Parathyroid adenoma (tissue), 2 donors: ENCODE results near the gene BOD1L1.

Experiments
- H2AFZ ChIP-seq: fragments of 300-600 bp; sonication (generic); one replicate; pipeline ENCODE4 v1.7.0; 2017; ENCODE audit warnings: antibody characterized with exemption, mild to moderate bottlenecking
- H3K27ac ChIP-seq: fragments of 300-600 bp; sonication (generic); one replicate; pipeline ENCODE4 v1.7.0; 2017
- H3K27me3 ChIP-seq: fragments of 300-600 bp; sonication (generic); one replicate; pipeline ENCODE4 v1.7.0; 2017; ENCODE audit warnings: low read length; ENCODE audit not compliant: control insufficient read depth, insufficient read depth
- H3K36me3 ChIP-seq: fragments of 300-600 bp; sonication (generic); one replicate; pipeline ENCODE4 v1.7.0; 2017; ENCODE audit warnings: low read length; ENCODE audit not compliant: control insufficient read depth, insufficient read depth
- H3K4me1 ChIP-seq: fragments of 300-600 bp; sonication (generic); one replicate; pipeline ENCODE4 v1.7.0; 2017; ENCODE audit warnings: control low read depth
- H3K4me2 ChIP-seq: fragments of 300-600 bp; sonication (generic); one replicate; pipeline ENCODE4 v1.7.0; 2017; ENCODE audit warnings: low read length
- H3K4me3 ChIP-seq: fragments of 300-600 bp; sonication (generic); one replicate; pipeline ENCODE4 v1.7.0; 2017; ENCODE audit warnings: low read depth, low read length
- H3K79me2 ChIP-seq: fragments of 300-600 bp; sonication (generic); one replicate; pipeline ENCODE4 v1.7.0; 2017; ENCODE audit warnings: control low read depth
- H3K9ac ChIP-seq: fragments of 300-600 bp; sonication (generic); one replicate; pipeline ENCODE4 v1.7.0; 2017; ENCODE audit warnings: mild to moderate bottlenecking
- H3K9me3 ChIP-seq: fragments of 300-600 bp; sonication (generic); one replicate; pipeline ENCODE4 v1.7.0; 2017; ENCODE audit warnings: low read length; ENCODE audit not compliant: control insufficient read depth
- TF ChIP-seq, protein P1 (sequence below): fragments of 300-600 bp; sonication (generic); IDR thresholded peaks from one replicate; pipeline ENCODE4 v1.7.0; 2017; ENCODE audit warnings: antibody characterized with exemption, mild to moderate bottlenecking
- donor health status: primary hyperparathyroidism.

BOD1L1 gene

DNA sequence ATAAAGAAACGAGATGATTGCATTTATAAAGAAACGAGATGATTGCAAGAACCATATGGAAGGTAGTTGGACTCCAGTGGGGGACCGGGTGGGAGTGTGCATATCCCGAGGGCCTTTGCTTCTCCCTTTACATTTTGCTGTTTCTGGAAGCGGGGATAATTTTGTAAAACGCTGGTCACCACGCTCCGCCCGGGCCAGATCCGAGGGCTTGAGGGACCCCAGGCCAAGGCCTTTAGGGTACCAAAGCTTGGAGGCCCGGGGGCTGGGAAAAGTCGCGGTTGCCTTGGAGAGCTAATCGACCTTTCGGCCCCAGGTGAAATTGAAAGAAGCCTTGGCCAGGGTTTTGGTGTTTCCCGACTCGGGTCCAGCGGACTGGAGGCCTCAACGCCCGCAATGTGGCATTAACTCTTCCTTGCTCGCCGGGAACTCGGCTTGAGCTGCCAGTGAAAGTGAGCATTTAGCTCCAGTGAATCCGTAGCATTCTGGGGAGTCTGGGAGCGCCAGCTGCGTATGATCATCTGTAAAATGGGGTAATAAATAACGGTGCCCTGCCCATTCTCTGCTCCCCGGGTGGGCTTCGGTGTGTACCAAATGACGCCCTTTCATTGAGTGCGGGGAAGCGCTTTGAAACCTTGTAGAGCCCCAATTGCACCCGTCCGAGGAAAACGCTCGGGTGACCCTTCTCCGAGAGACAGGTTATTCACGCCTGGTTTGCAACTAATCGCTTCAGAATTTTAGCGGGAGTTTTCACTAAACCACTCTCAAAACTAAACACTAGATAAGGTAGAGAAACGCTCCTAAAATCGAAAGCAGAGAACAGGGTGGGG is 87.7 kb downstream of the BOD1L1 start:
- Histone ChIP-seq H3K79me2 (no peaks in the 10 kb centered on the region), H3K9me3 (no peaks in the 10 kb centered on the region), H3K27me3 (peaks cover 4% of the 10 kb centered on the region), H3K4me1 (no peaks in the 10 kb centered on the region), H3K9ac (no peak overlapping the region), H3K4me2 (no peak overlapping the region), H3K27ac (no peak overlapping the region), H2AFZ (no peak overlapping the region), H3K4me3 (no peak overlapping the region), H3K36me3 (no peaks in the 10 kb centered on the region)
- TF ChIP-seq, protein P1, sequence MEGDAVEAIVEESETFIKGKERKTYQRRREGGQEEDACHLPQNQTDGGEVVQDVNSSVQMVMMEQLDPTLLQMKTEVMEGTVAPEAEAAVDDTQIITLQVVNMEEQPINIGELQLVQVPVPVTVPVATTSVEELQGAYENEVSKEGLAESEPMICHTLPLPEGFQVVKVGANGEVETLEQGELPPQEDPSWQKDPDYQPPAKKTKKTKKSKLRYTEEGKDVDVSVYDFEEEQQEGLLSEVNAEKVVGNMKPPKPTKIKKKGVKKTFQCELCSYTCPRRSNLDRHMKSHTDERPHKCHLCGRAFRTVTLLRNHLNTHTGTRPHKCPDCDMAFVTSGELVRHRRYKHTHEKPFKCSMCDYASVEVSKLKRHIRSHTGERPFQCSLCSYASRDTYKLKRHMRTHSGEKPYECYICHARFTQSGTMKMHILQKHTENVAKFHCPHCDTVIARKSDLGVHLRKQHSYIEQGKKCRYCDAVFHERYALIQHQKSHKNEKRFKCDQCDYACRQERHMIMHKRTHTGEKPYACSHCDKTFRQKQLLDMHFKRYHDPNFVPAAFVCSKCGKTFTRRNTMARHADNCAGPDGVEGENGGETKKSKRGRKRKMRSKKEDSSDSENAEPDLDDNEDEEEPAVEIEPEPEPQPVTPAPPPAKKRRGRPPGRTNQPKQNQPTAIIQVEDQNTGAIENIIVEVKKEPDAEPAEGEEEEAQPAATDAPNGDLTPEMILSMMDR = no peak

DNA sequence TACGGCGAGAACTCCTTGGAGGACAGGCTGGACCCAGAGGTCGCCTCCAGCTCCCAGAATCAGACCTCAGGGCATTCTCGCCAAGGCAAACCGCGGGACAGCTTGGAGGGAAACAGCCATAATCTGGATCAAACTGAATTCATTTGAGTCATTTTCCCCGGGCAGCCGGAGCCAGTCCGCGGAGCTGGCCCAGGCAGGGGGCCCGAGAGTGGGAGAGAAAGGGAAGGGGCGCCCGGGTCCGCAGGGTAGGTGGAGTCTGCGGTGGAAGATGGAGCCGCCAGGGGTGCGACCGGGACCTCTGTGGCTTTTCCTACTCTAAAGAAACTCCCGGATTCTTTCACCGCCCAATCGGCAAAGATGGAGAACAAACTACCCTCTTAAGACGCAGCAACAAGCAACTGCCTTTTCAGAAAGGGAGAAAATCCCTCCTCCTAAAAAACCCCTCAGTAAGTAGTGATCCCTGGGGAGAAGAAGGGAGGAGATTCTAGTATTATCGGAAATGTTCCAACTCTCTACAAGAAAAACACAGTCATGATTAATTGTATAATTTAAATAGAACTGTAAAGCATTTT is 88.4 kb downstream of the BOD1L1 start:
- Histone ChIP-seq H3K36me3 (no peaks in the 10 kb centered on the region), H3K4me3 (no peak overlapping the region), H3K4me2 (no peak overlapping the region), H2AFZ (no peak overlapping the region), H3K9ac (no peak overlapping the region), H3K27ac (no peak overlapping the region), H3K9me3 (no peaks in the 10 kb centered on the region), H3K4me1 (no peaks in the 10 kb centered on the region), H3K27me3 (peaks cover 4% of the 10 kb centered on the region), H3K79me2 (no peaks in the 10 kb centered on the region)
- TF ChIP-seq, protein P1 = no peak

DNA sequence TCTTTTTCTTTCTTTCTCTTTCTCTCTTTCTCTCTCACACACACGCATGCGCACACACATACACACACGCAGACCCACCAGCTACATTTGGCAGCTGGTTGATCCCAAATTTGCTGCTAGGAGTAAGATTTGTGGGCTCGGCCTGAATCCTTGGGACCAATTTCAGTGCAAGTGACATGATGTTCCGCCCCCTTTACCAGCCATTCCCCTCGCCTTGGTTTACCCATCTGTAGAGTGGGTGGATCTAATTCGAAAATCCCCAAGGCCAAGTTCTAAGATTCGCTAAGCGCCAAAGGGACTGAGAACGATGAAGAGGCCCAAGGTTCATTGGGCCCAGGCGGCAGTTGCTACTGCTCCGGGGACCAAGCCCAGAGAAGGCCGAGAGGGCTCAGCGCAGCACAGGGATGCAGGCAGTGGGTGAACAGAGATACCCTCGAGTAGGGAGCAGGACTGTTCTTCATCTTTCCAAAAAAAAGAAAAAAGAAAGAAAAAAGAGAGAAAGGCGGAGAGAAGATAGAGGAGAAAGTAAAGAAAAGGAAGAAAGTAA is 89.0 kb downstream of the BOD1L1 start:
- peaks cover 4% of the 10 kb centered on the region for H3K27me3 ChIP-seq

DNA sequence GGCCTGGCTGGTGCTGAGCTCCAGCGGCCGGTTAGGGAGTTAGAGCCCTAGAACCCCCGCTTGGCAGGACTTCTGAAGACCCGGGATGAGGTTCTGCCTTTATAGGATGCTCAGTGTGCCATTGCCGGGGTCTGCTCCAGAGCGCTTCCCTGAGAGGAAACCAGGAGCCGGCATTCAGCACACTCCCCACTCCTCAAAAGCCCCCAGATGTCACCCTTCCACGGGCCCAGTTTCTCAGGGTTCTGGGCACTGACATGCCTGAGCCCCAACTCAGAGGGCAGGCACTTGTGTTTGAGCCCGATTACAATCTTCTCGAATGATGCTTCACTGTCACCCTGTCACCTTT is 89.7 kb downstream of the BOD1L1 start:
- Histone ChIP-seq H3K4me3 (no peak overlapping the region), H3K4me1 (no peaks in the 10 kb centered on the region), H3K27ac (no peak overlapping the region), H2AFZ (no peak overlapping the region), H3K9ac (no peak overlapping the region), H3K4me2 (no peak overlapping the region), H3K9me3 (no peaks in the 10 kb centered on the region), H3K79me2 (no peaks in the 10 kb centered on the region), H3K36me3 (no peaks in the 10 kb centered on the region), H3K27me3 (peaks cover 4% of the 10 kb centered on the region)
- TF ChIP-seq, protein P1 = no peak

More for the DNA sequence above, 89.0 kb downstream of the BOD1L1 start:
- Histone ChIP-seq H3K4me2 (no peak overlapping the region), H3K4me1 (no peaks in the 10 kb centered on the region), H3K36me3 (no peaks in the 10 kb centered on the region), H3K27ac (no peak overlapping the region), H2AFZ (no peak overlapping the region), H3K9ac (no peak overlapping the region), H3K9me3 (no peaks in the 10 kb centered on the region), H3K4me3 (no peak overlapping the region), H3K79me2 (no peaks in the 10 kb centered on the region)
- TF ChIP-seq, protein P1 = no peak
